ENCODE results near the gene ZMYM2. TPM values are rescaled to one million over a fixed set of nuclear protein-coding genes. Genes with fewer than 3 reads are reported as not detected.

The ZMYM2 gene
- total RNA-seq, 1 donor from 2014 or later, result 48.2 TPM

DNA sequence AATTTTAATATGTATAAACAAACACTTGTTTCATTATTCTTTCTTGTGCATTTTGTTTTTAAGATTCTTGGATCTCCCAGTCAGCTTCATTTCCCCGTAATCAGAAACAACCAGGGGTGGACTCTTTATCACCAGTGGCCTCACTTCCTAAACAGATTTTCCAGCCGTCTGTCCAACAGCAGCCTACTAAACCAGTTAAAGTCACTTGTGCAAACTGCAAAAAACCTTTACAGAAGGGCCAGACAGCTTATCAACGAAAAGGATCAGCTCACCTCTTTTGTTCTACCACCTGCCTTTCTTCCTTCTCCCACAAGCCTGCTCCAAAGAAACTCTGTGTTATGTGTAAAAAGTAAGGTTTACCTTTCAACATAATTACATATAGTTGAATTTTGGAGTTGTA, 44.3 kb downstream of the ZMYM2 start:
- Histone ChIP-seq H3K9me3 (replicated peaks) (no peaks in the 10 kb centered on the region), H3K36me3 (peaks cover 55% of the 10 kb centered on the region), H3K27me3 (ENCODE audit: low read depth) (no peaks in the 10 kb centered on the region), H3K27ac (replicated peaks) (no peak overlapping the region), H3K4me3 (no peak overlapping the region), H3K4me1 (peaks cover 47% of the 10 kb centered on the region)
- no peak for DNase-seq
- intact Hi-C loops (cut with micrococcal nuclease), result no loop called here
- TF ChIP-seq, protein P1, sequence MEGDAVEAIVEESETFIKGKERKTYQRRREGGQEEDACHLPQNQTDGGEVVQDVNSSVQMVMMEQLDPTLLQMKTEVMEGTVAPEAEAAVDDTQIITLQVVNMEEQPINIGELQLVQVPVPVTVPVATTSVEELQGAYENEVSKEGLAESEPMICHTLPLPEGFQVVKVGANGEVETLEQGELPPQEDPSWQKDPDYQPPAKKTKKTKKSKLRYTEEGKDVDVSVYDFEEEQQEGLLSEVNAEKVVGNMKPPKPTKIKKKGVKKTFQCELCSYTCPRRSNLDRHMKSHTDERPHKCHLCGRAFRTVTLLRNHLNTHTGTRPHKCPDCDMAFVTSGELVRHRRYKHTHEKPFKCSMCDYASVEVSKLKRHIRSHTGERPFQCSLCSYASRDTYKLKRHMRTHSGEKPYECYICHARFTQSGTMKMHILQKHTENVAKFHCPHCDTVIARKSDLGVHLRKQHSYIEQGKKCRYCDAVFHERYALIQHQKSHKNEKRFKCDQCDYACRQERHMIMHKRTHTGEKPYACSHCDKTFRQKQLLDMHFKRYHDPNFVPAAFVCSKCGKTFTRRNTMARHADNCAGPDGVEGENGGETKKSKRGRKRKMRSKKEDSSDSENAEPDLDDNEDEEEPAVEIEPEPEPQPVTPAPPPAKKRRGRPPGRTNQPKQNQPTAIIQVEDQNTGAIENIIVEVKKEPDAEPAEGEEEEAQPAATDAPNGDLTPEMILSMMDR (IDR thresholded peaks at IDR 0.05; ENCODE audit: borderline replicate concordance), result no peak

DNA sequence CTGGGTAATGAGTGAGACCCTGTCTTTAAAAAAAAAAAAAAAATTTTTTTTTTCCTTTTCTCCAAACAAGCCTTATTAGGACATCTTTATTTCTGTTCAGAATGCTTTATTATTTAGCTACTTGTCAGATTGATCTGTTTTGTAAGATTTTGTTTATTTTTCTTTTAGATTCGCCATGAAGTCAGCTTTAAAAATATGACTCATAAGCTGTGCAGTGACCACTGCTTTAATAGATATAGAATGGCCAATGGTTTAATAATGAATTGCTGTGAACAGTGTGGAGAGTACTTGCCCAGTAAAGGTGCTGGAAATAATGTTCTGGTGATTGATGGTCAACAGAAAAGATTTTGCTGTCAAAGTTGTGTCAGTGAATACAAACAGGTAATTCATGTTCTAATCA, 47.7 kb downstream of the ZMYM2 start:
- TF ChIP-seq, protein P1 (IDR thresholded peaks at IDR 0.05; ENCODE audit: borderline replicate concordance), result no peak
- no peaks in the 10 kb centered on the region for H3K9me3 ChIP-seq (replicated peaks)
- H3K36me3 ChIP-seq, result peaks cover 83% of the 10 kb centered on the region
- no peaks in the 10 kb centered on the region for H3K27me3 ChIP-seq (ENCODE audit: low read depth)
- intact Hi-C loops (cut with micrococcal nuclease), result no loop called here
- DNase-seq, result no peak
- no peak overlapping the region for H3K4me3 ChIP-seq
- H3K4me1 ChIP-seq, result peaks cover 34% of the 10 kb centered on the region
- H3K27ac ChIP-seq (replicated peaks), result no peak overlapping the region

DNA sequence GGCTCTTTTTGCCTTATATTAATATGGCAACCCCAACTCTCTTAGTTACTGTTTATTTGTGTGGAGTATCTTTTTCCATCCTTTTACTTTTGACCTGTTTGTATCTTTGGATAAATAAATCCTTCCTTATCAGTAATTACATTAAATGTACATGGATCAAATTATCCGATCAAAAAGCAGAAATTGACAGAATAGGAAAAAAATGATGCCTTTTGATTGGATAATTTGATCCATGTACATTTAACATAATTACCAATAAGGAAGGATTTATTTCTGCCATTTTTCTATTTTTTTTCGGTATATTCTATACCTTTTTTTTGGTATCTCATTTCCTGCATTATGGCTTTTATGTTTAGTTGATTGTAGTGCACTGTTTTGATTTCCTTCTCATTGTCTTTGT, 57.2 kb downstream of the ZMYM2 start:
- TF ChIP-seq, protein P1 (IDR thresholded peaks at IDR 0.05; ENCODE audit: borderline replicate concordance), result no peak
- Histone ChIP-seq H3K27me3 (ENCODE audit: low read depth) (no peaks in the 10 kb centered on the region), H3K4me1 (peaks cover 4% of the 10 kb centered on the region), H3K9me3 (replicated peaks) (peaks cover 42% of the 10 kb centered on the region), H3K4me3 (no peak overlapping the region), H3K27ac (replicated peaks) (no peak overlapping the region), H3K36me3 (peaks cover 75% of the 10 kb centered on the region)
- intact Hi-C loops (cut with micrococcal nuclease), result no loop called here
- DNase-seq, result no peak

DNA sequence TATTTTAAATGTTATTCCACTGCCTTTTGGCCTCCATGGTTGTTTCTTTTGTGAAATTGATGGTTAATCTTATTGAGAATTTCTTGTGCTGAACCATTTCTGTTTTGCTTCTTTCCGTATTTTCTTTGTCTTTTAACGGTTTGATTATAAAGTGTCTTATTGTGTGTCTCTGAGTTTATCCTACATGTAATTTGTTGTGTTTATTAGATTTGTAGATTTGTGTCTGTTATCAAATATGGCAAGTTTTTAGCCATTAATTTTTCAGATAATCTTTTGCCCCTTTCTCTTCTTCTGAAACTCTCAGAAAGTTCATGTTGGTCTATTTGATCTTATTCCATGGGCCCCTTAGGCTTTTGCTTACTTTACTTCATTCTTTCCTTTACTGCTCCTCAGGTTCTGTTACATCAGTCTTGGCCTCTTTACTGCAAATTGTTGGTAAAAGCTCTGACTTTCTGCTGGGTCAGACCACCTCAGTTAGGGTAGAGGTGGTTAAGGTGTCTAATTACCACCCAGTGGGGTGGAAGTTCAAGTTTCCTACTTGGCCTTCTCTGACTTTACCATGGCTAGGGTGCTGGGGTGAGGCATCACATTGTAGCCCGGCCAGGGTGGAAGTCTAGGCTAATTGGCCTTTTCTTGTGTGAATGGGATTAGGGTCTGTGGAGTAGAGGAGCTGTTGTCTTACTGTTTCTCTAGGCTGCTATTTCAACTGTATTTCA, 58.3 kb downstream of the ZMYM2 start:
- intact Hi-C loops (cut with micrococcal nuclease), result no loop called here
- H3K4me3 ChIP-seq, result no peak overlapping the region
- no peak overlapping the region for H3K27ac ChIP-seq (replicated peaks)
- peaks cover 69% of the 10 kb centered on the region for H3K36me3 ChIP-seq
- no peak for DNase-seq
- H3K9me3 ChIP-seq (replicated peaks), result peaks cover 42% of the 10 kb centered on the region
- H3K27me3 ChIP-seq (ENCODE audit: low read depth), result no peaks in the 10 kb centered on the region
- H3K4me1 ChIP-seq, result peaks cover 9% of the 10 kb centered on the region
- TF ChIP-seq, protein P1 (IDR thresholded peaks at IDR 0.05; ENCODE audit: borderline replicate concordance), result no peak

DNA sequence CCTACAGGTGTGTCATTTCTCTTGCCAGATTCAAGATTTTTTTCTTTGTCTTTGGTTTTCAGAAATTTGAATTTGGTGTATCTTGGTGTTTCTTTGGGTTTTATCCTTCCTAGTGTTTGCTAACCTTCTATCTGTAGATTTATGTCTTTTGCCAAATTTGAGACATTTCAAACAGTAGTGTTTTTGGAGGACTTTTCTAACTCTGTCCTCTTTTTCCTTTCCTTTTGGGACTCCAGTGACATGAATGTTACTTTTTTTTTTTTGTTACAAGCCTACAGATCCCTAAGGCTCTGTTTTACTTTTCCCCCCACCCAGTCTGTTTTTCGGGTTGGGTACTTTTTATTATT, 58.8 kb downstream of the ZMYM2 start:
- peaks cover 68% of the 10 kb centered on the region for H3K36me3 ChIP-seq
- TF ChIP-seq, protein P1 (IDR thresholded peaks at IDR 0.05; ENCODE audit: borderline replicate concordance), result no peak
- intact Hi-C loops (cut with micrococcal nuclease), result no loop called here

More for the DNA sequence above, 58.8 kb downstream of the ZMYM2 start:
- Histone ChIP-seq H3K27me3 (ENCODE audit: low read depth) (no peaks in the 10 kb centered on the region), H3K9me3 (replicated peaks) (peaks cover 42% of the 10 kb centered on the region), H3K27ac (replicated peaks) (no peak overlapping the region), H3K4me1 (peaks cover 14% of the 10 kb centered on the region), H3K4me3 (no peak overlapping the region)
- no peak for DNase-seq
